ENCODE measurements around the gene TRPM3. TPM values are rescaled to one million over a fixed set of nuclear protein-coding genes. Genes with fewer than 3 reads are reported as not detected.
A peak's percentile ranks its signal among the peaks of the same experiment; 100 is the strongest.

Gene TRPM3
- total and polyA plus RNA-seq, 5 donors = 0.38 to 2.2 (median 1.2) TPM

DNA sequence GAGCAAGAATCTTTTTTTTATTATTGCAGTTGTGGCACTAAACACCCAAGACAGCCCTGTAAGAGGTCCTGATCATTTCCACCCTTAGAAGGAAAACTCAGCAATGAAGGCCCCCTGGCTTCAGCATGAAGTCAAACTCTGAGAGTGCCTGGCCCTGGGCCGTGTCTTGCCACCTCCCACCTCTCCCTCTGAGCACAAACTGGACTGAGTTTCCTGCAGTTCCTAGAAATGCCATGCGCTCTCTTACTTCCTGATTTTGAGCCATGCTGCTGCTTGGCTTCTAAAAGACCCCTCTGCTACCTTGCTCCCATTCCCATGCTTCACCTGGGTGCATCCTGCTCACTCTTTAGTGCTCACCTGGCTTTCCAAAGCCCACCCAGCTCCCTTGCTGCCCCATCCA lies 566.5 kb downstream of the TRPM3 start:
- no peak overlapping the region for H3K27ac ChIP-seq (ENCODE audit: low read length)
- peak; percentile 18 to 24 for ATAC-seq
- no peaks in the 10 kb centered on the region for H3K9me3 ChIP-seq (ENCODE audit: control insufficient read depth, low read length)
- H3K27me3 ChIP-seq (ENCODE audit: control insufficient read depth, insufficient read depth) = no peaks in the 10 kb centered on the region
- intact Hi-C loops (cut with DNase I) = no loop called here
- no peak for DNase-seq
- peaks cover 4% of the 10 kb centered on the region for H3K4me1 ChIP-seq (ENCODE audit: control insufficient read depth, insufficient read depth, low read length)
- no peak overlapping the region for H3K4me3 ChIP-seq (ENCODE audit: low read length)
- WGBS = 65% methylated on average over 2 of the region's 2 CpGs

GRCh38 chr9:70553707-70554673 lies 567.4 kb downstream of the TRPM3 start:
- intact Hi-C loops (cut with DNase I) = no loop called here
- ATAC-seq (peak; percentile 71 to 78), DNase-seq (peak in 1 of 3 donors; percentile 58)
- 60% methylated on average over 12 of the region's 12 CpGs for WGBS
- H3K27me3 ChIP-seq (ENCODE audit: control insufficient read depth, insufficient read depth) = no peaks in the 10 kb centered on the region
- H3K4me3 ChIP-seq (ENCODE audit: low read length) = no peak overlapping the region
- H3K9me3 ChIP-seq (ENCODE audit: control insufficient read depth, low read length) = no peaks in the 10 kb centered on the region
- no peak overlapping the region for H3K27ac ChIP-seq (ENCODE audit: low read length)
- peaks cover 4% of the 10 kb centered on the region for H3K4me1 ChIP-seq (ENCODE audit: control insufficient read depth, insufficient read depth, low read length)

- H3K27ac ChIP-seq (ENCODE audit: low read length) = no peak overlapping the region
- H3K27me3 ChIP-seq (ENCODE audit: control insufficient read depth, insufficient read depth) = no peaks in the 10 kb centered on the region
- intact Hi-C loops (cut with DNase I) = no loop called here
- H3K9me3 ChIP-seq (ENCODE audit: control insufficient read depth, low read length) = no peaks in the 10 kb centered on the region
- ATAC-seq (no peak), DNase-seq (no peak)
- 94% methylated on average over 9 of the region's 9 CpGs for WGBS
- no peak overlapping the region for H3K4me3 ChIP-seq (ENCODE audit: low read length)
- peaks cover 4% of the 10 kb centered on the region for H3K4me1 ChIP-seq (ENCODE audit: control insufficient read depth, insufficient read depth, low read length)
Observed at GRCh38 chr9:70552561-70552960, 568.9 kb downstream of the TRPM3 start.

DNA sequence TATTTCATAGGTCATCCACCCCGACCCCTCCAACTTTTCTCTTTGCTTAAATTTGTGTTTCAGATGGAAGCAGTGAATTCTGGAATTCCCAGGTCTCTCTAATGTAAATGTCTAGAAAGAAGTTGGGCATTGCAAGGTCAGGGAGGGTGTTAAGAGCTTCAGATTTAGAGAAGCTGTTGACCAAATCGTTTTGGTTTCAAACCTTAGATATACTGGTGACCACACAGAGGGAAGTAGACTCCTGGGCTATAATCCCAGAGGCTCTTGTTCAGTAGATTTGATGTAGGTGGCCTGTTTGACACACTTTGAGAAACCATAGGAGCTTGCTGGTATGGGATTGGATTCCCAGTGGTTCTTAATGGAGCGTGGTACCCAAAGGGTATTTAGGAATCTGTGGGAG lies 569.6 kb downstream of the TRPM3 start:
- no peaks in the 10 kb centered on the region for H3K9me3 ChIP-seq (ENCODE audit: control insufficient read depth, low read length)
- intact Hi-C loops (cut with DNase I) = no loop called here
- WGBS = 89% methylated on average over 3 of the region's 3 CpGs
- no peaks in the 10 kb centered on the region for H3K27me3 ChIP-seq (ENCODE audit: control insufficient read depth, insufficient read depth)
- no peak overlapping the region for H3K4me3 ChIP-seq (ENCODE audit: low read length)
- DNase-seq (no peak), ATAC-seq (no peak)
- H3K27ac ChIP-seq (ENCODE audit: low read length) = no peak overlapping the region
- peaks cover 4% of the 10 kb centered on the region for H3K4me1 ChIP-seq (ENCODE audit: control insufficient read depth, insufficient read depth, low read length)

DNA sequence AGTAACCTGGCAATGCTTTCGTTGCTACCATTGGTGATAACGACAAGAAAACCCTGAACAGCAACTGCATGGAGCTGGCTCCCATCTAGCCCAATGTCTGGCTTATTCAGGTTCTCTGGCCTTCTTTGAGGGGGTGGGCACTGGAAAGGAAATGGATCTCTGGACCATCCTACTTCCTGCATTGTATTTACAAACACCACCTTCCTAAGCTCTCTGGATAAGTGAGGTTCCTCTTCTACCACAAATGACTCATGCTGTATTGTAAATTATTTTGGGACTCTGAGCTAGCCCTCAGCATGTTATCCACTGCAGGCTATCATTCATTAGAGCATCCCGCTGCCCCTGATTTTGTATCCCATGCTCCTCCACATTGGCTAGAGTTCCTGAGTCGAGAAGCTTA lies 570.0 kb downstream of the TRPM3 start:
- DNase-seq (no peak), ATAC-seq (no peak)
- no peaks in the 10 kb centered on the region for H3K9me3 ChIP-seq (ENCODE audit: control insufficient read depth, low read length)
- intact Hi-C loops (cut with DNase I) = no loop called here
- H3K4me3 ChIP-seq (ENCODE audit: low read length) = no peak overlapping the region
- H3K27ac ChIP-seq (ENCODE audit: low read length) = no peak overlapping the region
- WGBS = 90% methylated on average over 4 of the region's 4 CpGs
- H3K4me1 ChIP-seq (ENCODE audit: control insufficient read depth, insufficient read depth, low read length) = peaks cover 4% of the 10 kb centered on the region
- H3K27me3 ChIP-seq (ENCODE audit: control insufficient read depth, insufficient read depth) = no peaks in the 10 kb centered on the region

- WGBS = 60% methylated on average over 1 of the region's 1 CpG
- intact Hi-C loops (cut with DNase I) = loop anchor here in 1 of 4 donors (10.0 kb wide), 1 partner anchor 45 kb away; no protein-coding TSS in a partner anchor
- H3K27ac ChIP-seq (ENCODE audit: low read length) = no peak overlapping the region
- no peak overlapping the region for H3K4me3 ChIP-seq (ENCODE audit: low read length)
- ATAC-seq = no peak
- H3K27me3 ChIP-seq (ENCODE audit: control insufficient read depth, insufficient read depth) = no peaks in the 10 kb centered on the region
- no peak for DNase-seq
- no peaks in the 10 kb centered on the region for H3K9me3 ChIP-seq (ENCODE audit: control insufficient read depth, low read length)
- H3K4me1 ChIP-seq (ENCODE audit: control insufficient read depth, insufficient read depth, low read length) = peaks cover 4% of the 10 kb centered on the region
Observed at GRCh38 chr9:70549926-70550325, 571.5 kb downstream of the TRPM3 start.

DNA sequence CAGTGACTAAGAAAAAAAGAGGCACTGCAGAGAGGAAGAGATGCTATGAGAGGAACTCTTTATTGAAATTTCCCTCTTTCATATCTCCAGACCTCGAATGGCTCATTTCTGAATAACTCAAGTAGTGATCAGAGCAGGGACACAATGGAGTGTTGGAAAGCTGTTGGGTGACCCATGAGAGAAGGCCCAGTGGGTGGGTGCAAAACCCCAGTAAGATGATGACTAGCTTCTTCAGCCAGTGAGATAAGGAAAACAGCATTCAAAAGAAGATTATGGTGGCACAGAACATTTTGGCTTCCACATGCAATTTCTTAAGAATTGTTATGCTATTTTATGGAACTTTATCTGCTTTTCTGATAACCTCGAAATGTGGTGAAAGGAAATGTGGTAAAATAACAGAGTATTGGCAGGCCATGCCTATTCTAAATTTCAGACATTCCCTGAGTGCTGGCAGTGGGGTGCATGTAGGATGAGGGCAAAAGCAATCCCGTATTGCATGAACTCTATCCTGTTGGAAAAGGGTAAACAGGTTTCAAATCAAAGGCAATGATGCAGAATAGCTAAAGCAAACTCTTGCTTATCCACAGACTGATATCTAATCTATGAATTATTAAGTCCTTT lies 579.0 kb downstream of the TRPM3 start:
- Histone ChIP-seq H3K4me1 (ENCODE audit: control insufficient read depth, insufficient read depth, low read length) (peaks cover 4% of the 10 kb centered on the region), H3K4me3 (ENCODE audit: low read length) (no peak overlapping the region), H3K9me3 (ENCODE audit: control insufficient read depth, low read length) (no peaks in the 10 kb centered on the region), H3K27ac (ENCODE audit: low read length) (no peak overlapping the region), H3K27me3 (ENCODE audit: control insufficient read depth, insufficient read depth) (no peaks in the 10 kb centered on the region)
- intact Hi-C loops (cut with DNase I) = loop anchor here in 1 of 4 donors (10.0 kb wide), 1 partner anchor 52 kb away; no protein-coding TSS in a partner anchor
- 50% methylated on average over 3 of the region's 3 CpGs for WGBS
- peak; percentile 75 to 87 for ATAC-seq
- peak in 1 of 3 donors; percentile 57 for DNase-seq

GRCh38 chr9:70540016-70540415 lies 581.4 kb downstream of the TRPM3 start:
- H3K4me1 ChIP-seq (ENCODE audit: control insufficient read depth, insufficient read depth, low read length) = peaks cover 4% of the 10 kb centered on the region
- no peak overlapping the region for H3K4me3 ChIP-seq (ENCODE audit: low read length)
- no peak overlapping the region for H3K27ac ChIP-seq (ENCODE audit: low read length)
- ATAC-seq = no peak
- intact Hi-C loops (cut with DNase I) = loop anchor here in 1 of 4 donors (10.0 kb wide), 1 partner anchor 55 kb away; no protein-coding TSS in a partner anchor
- 93% methylated on average over 5 of the region's 5 CpGs for WGBS
- H3K27me3 ChIP-seq (ENCODE audit: control insufficient read depth, insufficient read depth) = no peaks in the 10 kb centered on the region
- no peak for DNase-seq
- H3K9me3 ChIP-seq (ENCODE audit: control insufficient read depth, low read length) = no peaks in the 10 kb centered on the region

GRCh38 chr9:70539526-70539925 lies 581.9 kb downstream of the TRPM3 start:
- intact Hi-C loops (cut with DNase I) = no loop called here
- no peak for ATAC-seq
- no peaks in the 10 kb centered on the region for H3K9me3 ChIP-seq (ENCODE audit: control insufficient read depth, low read length)
- no peaks in the 10 kb centered on the region for H3K27me3 ChIP-seq (ENCODE audit: control insufficient read depth, insufficient read depth)
- no peak overlapping the region for H3K27ac ChIP-seq (ENCODE audit: low read length)
- H3K4me1 ChIP-seq (ENCODE audit: control insufficient read depth, insufficient read depth, low read length) = peaks cover 4% of the 10 kb centered on the region
- H3K4me3 ChIP-seq (ENCODE audit: low read length) = no peak overlapping the region
- 78% methylated on average over 1 of the region's 1 CpG for WGBS
- DNase-seq = no peak

DNA sequence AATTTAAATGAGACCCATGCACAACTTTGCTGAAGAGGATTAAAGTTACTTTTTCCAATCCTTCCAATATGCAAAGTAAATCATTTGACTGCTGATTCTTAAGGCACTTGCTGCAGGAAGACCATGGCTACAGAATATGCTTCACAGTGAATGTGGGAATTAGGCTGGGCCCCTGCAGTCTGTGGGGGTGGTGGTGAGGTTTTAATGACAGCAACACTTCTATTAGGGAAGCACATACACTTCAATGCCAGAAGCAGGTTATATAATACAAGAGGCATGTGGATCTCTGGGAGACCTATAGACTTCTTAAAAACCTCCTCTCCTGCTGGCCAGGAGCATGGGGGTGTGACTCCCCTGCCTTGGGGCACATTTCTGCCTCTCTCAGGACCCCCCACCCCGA lies 582.4 kb downstream of the TRPM3 start:
- Histone ChIP-seq H3K4me3 (ENCODE audit: low read length) (no peak overlapping the region), H3K27ac (ENCODE audit: low read length) (no peak overlapping the region), H3K9me3 (ENCODE audit: control insufficient read depth, low read length) (no peaks in the 10 kb centered on the region), H3K27me3 (ENCODE audit: control insufficient read depth, insufficient read depth) (no peaks in the 10 kb centered on the region), H3K4me1 (ENCODE audit: control insufficient read depth, insufficient read depth, low read length) (peaks cover 4% of the 10 kb centered on the region)
- WGBS = 42% methylated on average over 1 of the region's 1 CpG
- ATAC-seq (peak in 1 of 2 donors; percentile 15), DNase-seq (no peak)
- intact Hi-C loops (cut with DNase I) = no loop called here

DNA sequence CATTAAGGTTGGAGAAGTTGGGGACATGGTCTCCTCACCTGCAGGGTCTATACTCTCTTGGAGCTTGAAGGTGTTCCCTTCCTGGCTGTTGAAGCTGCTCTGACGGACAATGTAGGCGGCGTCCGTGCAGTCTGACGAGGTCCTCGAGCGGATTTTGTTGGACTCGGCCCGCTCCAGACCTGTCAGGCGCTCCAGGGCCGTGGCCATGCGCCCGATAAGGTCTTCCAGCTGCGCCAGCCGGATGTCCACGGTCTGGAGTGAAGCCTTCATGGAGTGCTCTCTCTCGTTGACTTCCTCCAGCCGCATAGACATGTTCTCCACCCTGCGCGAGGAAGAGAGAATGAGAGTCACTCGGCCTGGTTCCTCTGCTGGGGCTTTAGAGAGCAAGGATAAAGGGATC lies 584.3 kb downstream of the TRPM3 start:
- no peak overlapping the region for H3K4me3 ChIP-seq (ENCODE audit: low read length)
- no peaks in the 10 kb centered on the region for H3K27me3 ChIP-seq (ENCODE audit: control insufficient read depth, insufficient read depth)
- H3K9me3 ChIP-seq (ENCODE audit: control insufficient read depth, low read length) = no peaks in the 10 kb centered on the region
- intact Hi-C loops (cut with DNase I) = no loop called here
- H3K27ac ChIP-seq (ENCODE audit: low read length) = no peak overlapping the region
- peaks cover 4% of the 10 kb centered on the region for H3K4me1 ChIP-seq (ENCODE audit: control insufficient read depth, insufficient read depth, low read length)
- DNase-seq (peak in 1 of 3 donors; percentile 17), ATAC-seq (no peak)
- 97% methylated on average over 21 of the region's 21 CpGs for WGBS

Data from right cardiac atrium (tissue), 5 donors.